GM12892 (cell line): ENCODE measurements around the gene ATP2A2.

ENCODE experiments used
- POLR2A ChIP-seq: IDR thresholded peaks from 2 replicates; pipeline ENCODE4 v1.6.1; 2011; ENCODE audit warnings: low read depth, low read length, control low read depth
- POLR2AphosphoS5 ChIP-seq: IDR thresholded peaks from 2 replicates; pipeline ENCODE4 v1.6.1; 2011; ENCODE audit warnings: low read depth, low read length, control low read depth

DNA sequence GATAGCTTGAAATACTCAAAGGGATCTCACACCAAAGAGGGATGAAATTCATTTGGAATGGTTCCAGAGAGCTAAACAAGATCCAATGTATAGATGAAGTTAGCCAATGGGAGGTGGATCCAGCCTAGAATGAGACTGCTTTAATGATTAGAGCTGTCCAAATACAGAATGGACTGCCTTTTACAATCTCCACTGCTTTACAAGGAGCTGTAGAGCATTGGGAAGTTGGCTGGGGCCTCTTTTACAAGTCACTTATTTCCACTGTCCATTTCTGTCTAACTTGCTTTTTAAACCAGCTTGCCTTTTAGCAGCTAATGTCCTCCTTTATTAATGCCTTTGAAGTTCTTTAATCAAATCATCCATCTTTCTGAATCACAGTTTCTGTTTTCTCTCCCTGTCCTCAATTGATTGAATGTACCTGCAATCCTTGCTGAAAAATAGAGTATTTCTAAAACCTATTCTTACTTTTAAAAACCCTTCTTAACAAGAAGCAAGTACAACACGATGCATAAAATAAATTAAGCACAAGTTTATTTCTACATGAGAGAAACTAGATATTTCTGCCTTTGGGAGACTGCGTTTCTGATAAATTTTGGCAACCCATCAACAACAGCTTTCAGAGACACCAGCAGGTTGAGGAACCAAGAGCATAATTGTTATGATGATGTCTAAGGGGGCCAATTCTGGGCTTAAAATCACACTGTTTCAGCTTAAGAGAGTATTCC is 3.4 kb upstream of the ATP2A2 start:
- TF ChIP-seq POLR2A (no peak), POLR2AphosphoS5 (no peak)
